Pancreas (tissue), 10 donors: Measurements from ENCODE around the gene ZNF710. TPM values are rescaled to one million over a fixed set of nuclear protein-coding genes. Genes with fewer than 3 reads are reported as not detected.

ENCODE experiments used
- ATAC-seq, 4 donors: fragments of 200-7000 bp; cut with Tn5 transposase; one replicate each; pipeline versions ENCODE4 v1.8.0 to v1.9.1; 2020; ENCODE audit warnings: mild to moderate bottlenecking in 4 of 4, moderate library complexity in 4 of 4
- DNase-seq, 6 donors: peaks; one replicate each; pipeline ENCODE4 v3.0.0-alpha.2; 2020
- FAIRE-seq: peaks from 2 replicates; lab custom pipeline; 2012; peaks lifted over from hg19 to GRCh38; lab: Jason Lieb, UNC
- H3K27ac ChIP-seq, 4 donors: fragments of 200-600 bp; sonication (generic); 1 replicate in 3 of 4; 2 replicates in 1 of 4; pipeline versions ENCODE4 v1.5.0 to v1.8.0; 2020
- H3K27me3 ChIP-seq, 4 donors: fragments of 200-600 bp; one replicate each; pipeline ENCODE4 v1.8.0; 2021
- H3K36me3 ChIP-seq, 3 donors: fragments of 200-600 bp; sonication (generic) in 1 of 3; one replicate each; pipeline versions ENCODE4 v1.5.0 to v1.8.0; 2020 to 2021
- H3K4me1 ChIP-seq, 3 donors: fragments of 200-600 bp; one replicate each; pipeline ENCODE4 v1.8.0; 2021
- H3K4me3 ChIP-seq, 4 donors: fragments of 200-600 bp; sonication (generic) in 2 of 4; one replicate each; pipeline versions ENCODE4 v1.5.0 to v1.8.0; 2020 to 2021
- H3K9me3 ChIP-seq, 4 donors: fragments of 200-600 bp; one replicate each; pipeline ENCODE4 v1.8.0; 2021
- CTCF ChIP-seq, 4 donors: fragments of 200-600 bp; sonication (generic) in 3 of 4; IDR thresholded peaks; one replicate each; pipeline versions ENCODE4 v1.5.0 to v1.8.0; 2021; ENCODE audit warnings: antibody characterized with exemption in 4 of 4
- WGBS, 2 donors: extraction: QIAGEN DNeasy Blood & Tissue Kit; methylation state at CpG; one replicate each; pipeline ENCODE4 v1.1.7; 2013; 5-methylcytosine and 5-hydroxymethylcytosine counted together
- intact Hi-C, 3 donors: fragments of 100-400 bp; cut with DNase I; formaldehyde crosslinking; loops; one replicate each; pipeline versions ENCODE4 v1.11.1 to v1.14.2; 2022
- polyA plus RNA-seq, 2 donors: library from polyadenylated mRNA; stranded (reverse); fragments of 200-250 nt; gene quantifications; one replicate each; pipeline ENCODE4 v1.2.3, GENCODE V29; 2013
- total RNA-seq, 6 donors: library from RNA; stranded (reverse); fragmentation: NEBNext Ultra II Directional in 4 of 6; extraction: Animal tissue kit (Norgen Biotek cat#: 25700) in 4 of 6; gene quantifications; one replicate each; pipeline versions ENCODE4 v1.2.1 to v1.2.4, GENCODE V29; 2021 to 2023
- donor health status: healthy with polysubstance abuse.
- donor health status: DM: no; HTN: no; CAD: no; lungs with moderate emphysema.
- donor health status: DM: no; HTN: no; CAD: no.
- donor health status: control.
- donor health status: control.
- donor health status: Bipolar disorder and iron deficiency.
- donor health status: DM: yes; HTN: yes; CAD: no.
- donor health status: DM: no; HTN: no; CAD: no.
- donor health status: DM: no; HTN: no; CAD: no.
- donor health status: DM: yes; HTN: yes; CAD: no.

ZNF710 gene
- total and polyA plus RNA-seq, 8 donors, result 31.9 to 298 (median 37.8) TPM

DNA sequence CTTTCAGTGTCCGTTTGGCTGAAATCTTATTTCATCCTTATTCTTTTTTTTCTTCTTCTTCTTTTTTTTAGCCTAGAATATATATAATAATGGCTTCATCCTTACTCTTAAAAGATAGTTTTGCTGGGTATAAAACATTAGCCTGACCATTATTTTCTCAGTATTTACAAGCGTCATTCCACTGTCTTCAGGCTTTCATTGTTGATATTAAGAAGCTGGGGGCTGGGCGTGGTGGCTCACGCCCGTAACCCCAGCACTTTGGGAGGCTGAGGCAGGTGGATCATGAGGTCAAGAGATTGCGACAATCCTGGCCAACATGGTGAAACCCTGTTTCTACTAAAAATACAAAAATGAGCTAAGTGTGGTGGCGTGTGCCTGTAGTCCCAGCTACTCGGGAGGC is 10.6 kb downstream of the ZNF710 start:
- no peak for FAIRE-seq
- WGBS, 2 donors, result 95 to 97% methylated on average over 8 of the region's 8 CpGs
- no peak overlapping the region for H3K27ac ChIP-seq
- DNase-seq, result no peak
- H3K4me1 ChIP-seq, result peaks cover 3 to 17% (median 3%) of the 10 kb centered on the region in 3 donors
- TF ChIP-seq CTCF (IDR thresholded peaks at IDR 0.05), result no peak
- H3K9me3 ChIP-seq, result no peaks in the 10 kb centered on the region
- no peaks in the 10 kb centered on the region for H3K27me3 ChIP-seq
- H3K36me3 ChIP-seq, result no peaks in the 10 kb centered on the region
- intact Hi-C loops, result no loop called here
- no peak for ATAC-seq
- H3K4me3 ChIP-seq, result no peak overlapping the region

DNA sequence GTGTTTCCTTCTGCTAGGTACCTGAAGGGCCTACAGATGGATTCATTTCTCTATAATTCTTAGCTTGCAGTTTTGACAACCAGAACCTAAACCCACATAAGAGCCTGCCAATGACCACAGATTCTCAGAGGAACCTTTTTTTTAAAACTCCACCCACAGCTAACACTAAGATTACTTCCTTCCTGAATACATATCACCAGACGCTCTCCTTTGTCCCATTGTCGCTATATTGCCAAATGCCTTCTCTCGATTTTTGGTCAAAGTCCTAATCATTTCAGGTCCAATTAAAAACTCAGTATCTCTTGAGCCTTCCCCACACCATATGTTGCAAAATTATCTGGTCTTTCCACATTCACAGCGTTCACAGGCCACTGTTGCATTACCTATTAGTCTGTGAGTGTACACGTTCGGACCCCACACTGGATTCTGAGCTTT is 12.4 kb downstream of the ZNF710 start:
- peaks cover 0 to 11% (median 0%) of the 10 kb centered on the region in 3 donors for H3K4me1 ChIP-seq
- H3K9me3 ChIP-seq, result no peaks in the 10 kb centered on the region
- H3K4me3 ChIP-seq, result no peak overlapping the region
- H3K27me3 ChIP-seq, result no peaks in the 10 kb centered on the region
- peak in 1 of 4 donors; percentile 14 for ATAC-seq
- no peak for FAIRE-seq
- H3K36me3 ChIP-seq, result no peaks in the 10 kb centered on the region
- no peak overlapping the region for H3K27ac ChIP-seq
- intact Hi-C loops, result no loop called here
- DNase-seq, result peak in 1 of 6 donors; percentile 2
- TF ChIP-seq CTCF (IDR thresholded peaks at IDR 0.05), result no peak
- WGBS, 2 donors, result 81 to 89% methylated on average over 6 of the region's 6 CpGs

DNA sequence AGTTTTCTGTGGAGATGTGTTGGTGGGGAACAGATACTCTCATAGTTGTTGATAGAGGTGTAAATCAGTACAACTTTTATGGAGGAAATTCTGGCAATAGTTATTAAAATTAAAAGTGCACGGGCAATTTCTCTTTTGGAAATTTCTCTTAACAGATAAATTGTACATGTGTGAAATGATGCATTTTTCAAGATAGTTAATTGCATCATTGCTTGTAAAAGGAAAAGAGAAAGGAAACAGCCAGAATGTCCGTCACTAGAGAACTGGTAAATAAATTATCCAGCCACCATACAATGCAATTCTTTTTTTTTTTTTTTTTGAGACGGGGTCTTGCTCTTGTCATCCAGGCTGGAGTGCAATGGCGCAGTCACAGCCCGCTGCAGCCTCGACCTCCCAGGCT is 14.2 kb downstream of the ZNF710 start:
- no peak for TF ChIP-seq CTCF (IDR thresholded peaks at IDR 0.05)
- FAIRE-seq, result no peak
- peaks cover 0 to 14% (median 0%) of the 10 kb centered on the region in 3 donors for H3K4me1 ChIP-seq
- DNase-seq, result peak in 1 of 6 donors; percentile 22
- 92% methylated on average over 6 of the region's 6 CpGs for WGBS, 2 donors
- intact Hi-C loops, result no loop called here
- no peaks in the 10 kb centered on the region for H3K9me3 ChIP-seq
- no peak overlapping the region for H3K4me3 ChIP-seq
- no peak overlapping the region for H3K27ac ChIP-seq
- H3K27me3 ChIP-seq, result no peaks in the 10 kb centered on the region
- no peak for ATAC-seq
- no peaks in the 10 kb centered on the region for H3K36me3 ChIP-seq

- TF ChIP-seq CTCF (IDR thresholded peaks at IDR 0.05), result no peak
- no peaks in the 10 kb centered on the region for H3K36me3 ChIP-seq
- peak in 1 of 6 donors; percentile 7 for DNase-seq
- peaks cover 0 to 14% (median 0%) of the 10 kb centered on the region in 3 donors for H3K4me1 ChIP-seq
- FAIRE-seq, result no peak
- no peaks in the 10 kb centered on the region for H3K9me3 ChIP-seq
- H3K4me3 ChIP-seq, result no peak overlapping the region
- 94 to 95% methylated on average over 8 of the region's 8 CpGs for WGBS, 2 donors
- ATAC-seq, result no peak
- no peak overlapping the region for H3K27ac ChIP-seq
- no peaks in the 10 kb centered on the region for H3K27me3 ChIP-seq
- intact Hi-C loops, result no loop called here
Measured at GRCh38 chr15:90015749-90016148, 14.6 kb downstream of the ZNF710 start.

- peak overlapping the region in 1 of 4 donors; percentile 45 for H3K27ac ChIP-seq
- peak; percentile 32 to 79 (median 68) for ATAC-seq
- no peaks in the 10 kb centered on the region for H3K36me3 ChIP-seq
- H3K4me1 ChIP-seq, result peaks cover 0 to 14% (median 0%) of the 10 kb centered on the region in 3 donors
- intact Hi-C loops, result no loop called here
- no peaks in the 10 kb centered on the region for H3K27me3 ChIP-seq
- TF ChIP-seq CTCF (IDR thresholded peaks at IDR 0.05), result no peak
- FAIRE-seq, result no peak
- H3K4me3 ChIP-seq, result no peak overlapping the region
- DNase-seq, result peak in 2 of 6 donors; percentile 13 to 45
- H3K9me3 ChIP-seq, result no peaks in the 10 kb centered on the region
- 26 to 30% methylated on average over 4 of the region's 4 CpGs for WGBS, 2 donors
Measured at GRCh38 chr15:90016721-90017120, 15.6 kb downstream of the ZNF710 start.
